Activated T-helper 17 cell treated with anti-CD3 and anti-CD28 coated beads, Interleukin-2, amount 50 U/mL, for 72 hours (primary cell): ENCODE data around the gene NRCAM. TPM values are rescaled to one million over a fixed set of nuclear protein-coding genes. Genes with fewer than 3 reads are reported as not detected.

Experiments used
- ATAC-seq: fragments of 150-1000 bp; cut with Tn5 transposase; replicated peaks from 2 replicates; pipeline ENCODE4 v1.10.0; 2021; ENCODE audit warnings: mild to moderate bottlenecking, moderate library complexity
- H3K27ac Mint-ChIP-seq: one replicate; pipeline ENCODE4 v1.8.0; 2022; ENCODE audit warnings: mixed read lengths
- H3K27me3 Mint-ChIP-seq: one replicate; pipeline ENCODE4 v1.8.0; 2022; ENCODE audit warnings: mixed read lengths
- H3K36me3 Mint-ChIP-seq: one replicate; pipeline ENCODE4 v1.8.0; 2022; ENCODE audit warnings: low read depth, mild to moderate bottlenecking, mixed read lengths
- H3K4me1 Mint-ChIP-seq: one replicate; pipeline ENCODE4 v1.8.0; 2022; ENCODE audit warnings: mixed read lengths
- H3K4me3 Mint-ChIP-seq: one replicate; pipeline ENCODE4 v1.8.0; 2022; ENCODE audit warnings: mild to moderate bottlenecking, mixed read lengths
- H3K9me3 Mint-ChIP-seq: one replicate; pipeline ENCODE4 v1.8.0; 2022; ENCODE audit warnings: mixed read lengths
- total RNA-seq, 2 donors: library from RNA; stranded (reverse); gene quantifications; one replicate each; pipeline ENCODE4 v1.2.3, GENCODE V29; 2022

Gene NRCAM
- total RNA-seq, 2 donors from 2014 or later = not detected

- Mint-ChIP-seq H3K27me3 (peaks cover 16% of the 10 kb centered on the region), H3K27ac (no peak overlapping the region), H3K9me3 (no peaks in the 10 kb centered on the region), H3K4me3 (no peak overlapping the region), H3K36me3 (no peaks in the 10 kb centered on the region), H3K4me1 (peaks cover 5% of the 10 kb centered on the region)
- ATAC-seq = no peak
Observed at GRCh38 chr7:108140671-108141070, 315.6 kb downstream of the NRCAM start.

- Mint-ChIP-seq H3K27me3 (peaks cover 20% of the 10 kb centered on the region), H3K4me3 (no peak overlapping the region), H3K27ac (no peak overlapping the region), H3K9me3 (no peaks in the 10 kb centered on the region), H3K4me1 (peaks cover 13% of the 10 kb centered on the region), H3K36me3 (no peaks in the 10 kb centered on the region)
- ATAC-seq = no peak
Observed at GRCh38 chr7:108138911-108139310, 317.3 kb downstream of the NRCAM start.

- Mint-ChIP-seq H3K36me3 (no peaks in the 10 kb centered on the region), H3K27me3 (peaks cover 16% of the 10 kb centered on the region), H3K27ac (no peak overlapping the region), H3K4me1 (peaks cover 13% of the 10 kb centered on the region), H3K9me3 (no peaks in the 10 kb centered on the region), H3K4me3 (no peak overlapping the region)
- peak; percentile 12 for ATAC-seq
Observed at GRCh38 chr7:108137993-108138392, 318.2 kb downstream of the NRCAM start.

GRCh38 chr7:108137040-108137439 lies 319.2 kb downstream of the NRCAM start:
- Mint-ChIP-seq H3K27ac (no peak overlapping the region), H3K9me3 (no peaks in the 10 kb centered on the region), H3K4me1 (peaks cover 13% of the 10 kb centered on the region), H3K27me3 (peaks cover 13% of the 10 kb centered on the region), H3K4me3 (no peak overlapping the region), H3K36me3 (no peaks in the 10 kb centered on the region)
- no peak for ATAC-seq

GRCh38 chr7:108136191-108136688 lies 320.0 kb downstream of the NRCAM start:
- peak overlapping the region; percentile 51 for H3K4me3 Mint-ChIP-seq
- H3K27ac Mint-ChIP-seq = peak overlapping the region; percentile 45
- peaks cover 13% of the 10 kb centered on the region for H3K4me1 Mint-ChIP-seq
- H3K9me3 Mint-ChIP-seq = no peaks in the 10 kb centered on the region
- no peaks in the 10 kb centered on the region for H3K36me3 Mint-ChIP-seq
- ATAC-seq = peak; percentile 49
- peaks cover 13% of the 10 kb centered on the region for H3K27me3 Mint-ChIP-seq

- Mint-ChIP-seq H3K27me3 (peaks cover 19% of the 10 kb centered on the region), H3K9me3 (no peaks in the 10 kb centered on the region), H3K36me3 (no peaks in the 10 kb centered on the region), H3K4me1 (peaks cover 13% of the 10 kb centered on the region), H3K27ac (peak overlapping the region; percentile 45), H3K4me3 (peak overlapping the region; percentile 51)
- peak; percentile 91 for ATAC-seq
Observed at GRCh38 chr7:108135446-108136190, 320.6 kb downstream of the NRCAM start.

- Mint-ChIP-seq H3K36me3 (no peaks in the 10 kb centered on the region), H3K27ac (no peak overlapping the region), H3K27me3 (peaks cover 18% of the 10 kb centered on the region), H3K4me3 (no peak overlapping the region), H3K9me3 (no peaks in the 10 kb centered on the region), H3K4me1 (peaks cover 13% of the 10 kb centered on the region)
- ATAC-seq = no peak
Observed at GRCh38 chr7:108134486-108134885, 321.8 kb downstream of the NRCAM start.

GRCh38 chr7:108132551-108133265 lies 323.5 kb downstream of the NRCAM start:
- H3K27ac Mint-ChIP-seq = no peak overlapping the region
- ATAC-seq = no peak
- H3K27me3 Mint-ChIP-seq = peaks cover 18% of the 10 kb centered on the region
- H3K36me3 Mint-ChIP-seq = no peaks in the 10 kb centered on the region
- H3K4me3 Mint-ChIP-seq = no peak overlapping the region
- peaks cover 13% of the 10 kb centered on the region for H3K4me1 Mint-ChIP-seq
- H3K9me3 Mint-ChIP-seq = no peaks in the 10 kb centered on the region

- H3K36me3 Mint-ChIP-seq = no peaks in the 10 kb centered on the region
- no peak for ATAC-seq
- H3K27me3 Mint-ChIP-seq = peaks cover 18% of the 10 kb centered on the region
- H3K9me3 Mint-ChIP-seq = no peaks in the 10 kb centered on the region
- peaks cover 4% of the 10 kb centered on the region for H3K4me1 Mint-ChIP-seq
- no peak within 1 kb of the TSS for H3K4me3 Mint-ChIP-seq
- no peak within 1 kb of the TSS for H3K27ac Mint-ChIP-seq
Observed at GRCh38 chr7:108130261-108130660, 326.0 kb downstream of the NRCAM start, which contains the start of gene LAMB4. Gene LAMB4 (minus strand): TSS chr7:108130361. CDS start chr7:108123164, 7,197 bp downstream.

- no peak overlapping the region for H3K4me3 Mint-ChIP-seq
- H3K4me1 Mint-ChIP-seq = no peaks in the 10 kb centered on the region
- H3K27ac Mint-ChIP-seq = no peak overlapping the region
- H3K36me3 Mint-ChIP-seq = no peaks in the 10 kb centered on the region
- no peaks in the 10 kb centered on the region for H3K9me3 Mint-ChIP-seq
- ATAC-seq = no peak
- peaks cover 14% of the 10 kb centered on the region for H3K27me3 Mint-ChIP-seq
Observed at GRCh38 chr7:108129018-108129965, 326.9 kb downstream of the NRCAM start.

- Mint-ChIP-seq H3K4me1 (no peaks in the 10 kb centered on the region), H3K4me3 (no peak overlapping the region), H3K27me3 (peaks cover 14% of the 10 kb centered on the region), H3K9me3 (no peaks in the 10 kb centered on the region), H3K36me3 (no peaks in the 10 kb centered on the region), H3K27ac (no peak overlapping the region)
- no peak for ATAC-seq
Observed at GRCh38 chr7:108128514-108128913, 327.7 kb downstream of the NRCAM start.

GRCh38 chr7:108127461-108127860 lies 328.8 kb downstream of the NRCAM start:
- Mint-ChIP-seq H3K4me3 (no peak overlapping the region), H3K4me1 (no peaks in the 10 kb centered on the region), H3K36me3 (no peaks in the 10 kb centered on the region), H3K27me3 (peaks cover 12% of the 10 kb centered on the region), H3K9me3 (no peaks in the 10 kb centered on the region), H3K27ac (no peak overlapping the region)
- no peak for ATAC-seq

GRCh38 chr7:108124820-108125219 lies 331.4 kb downstream of the NRCAM start:
- H3K27ac Mint-ChIP-seq = no peak overlapping the region
- H3K4me3 Mint-ChIP-seq = no peak overlapping the region
- no peaks in the 10 kb centered on the region for H3K4me1 Mint-ChIP-seq
- no peaks in the 10 kb centered on the region for H3K27me3 Mint-ChIP-seq
- H3K36me3 Mint-ChIP-seq = no peaks in the 10 kb centered on the region
- ATAC-seq = no peak
- H3K9me3 Mint-ChIP-seq = no peaks in the 10 kb centered on the region

GRCh38 chr7:108122181-108122580 lies 334.1 kb downstream of the NRCAM start:
- H3K4me1 Mint-ChIP-seq = no peaks in the 10 kb centered on the region
- H3K27me3 Mint-ChIP-seq = peaks cover 3% of the 10 kb centered on the region
- no peaks in the 10 kb centered on the region for H3K36me3 Mint-ChIP-seq
- no peak overlapping the region for H3K27ac Mint-ChIP-seq
- H3K4me3 Mint-ChIP-seq = no peak overlapping the region
- no peaks in the 10 kb centered on the region for H3K9me3 Mint-ChIP-seq
- ATAC-seq = no peak
